Dendritic cell treated with granulocyte-macrophage colony-stimulating factor and Interleukin-4, amounts not matched to agents 40 ng/mL and 50 ng/mL, for 4 days (primary cell): ENCODE results near the gene C16orf95.

Experiments
- H3K27ac Mint-ChIP-seq: one replicate; pipeline ENCODE4 v1.8.0; 2022; ENCODE audit warnings: mild to moderate bottlenecking, mixed read lengths
- H3K27me3 Mint-ChIP-seq: one replicate; pipeline ENCODE4 v1.8.0; 2022; ENCODE audit warnings: mild to moderate bottlenecking, mixed read lengths
- H3K36me3 Mint-ChIP-seq: one replicate; pipeline ENCODE4 v1.8.0; 2022; ENCODE audit warnings: low read depth, mixed read lengths
- H3K4me1 Mint-ChIP-seq: one replicate; pipeline ENCODE4 v1.8.0; 2022; ENCODE audit warnings: low read depth, mixed read lengths
- H3K4me3 Mint-ChIP-seq: one replicate; pipeline ENCODE4 v1.8.0; 2022; ENCODE audit warnings: mild to moderate bottlenecking, moderate library complexity, mixed read lengths
- H3K9me3 Mint-ChIP-seq: one replicate; pipeline ENCODE4 v1.8.0; 2022; ENCODE audit warnings: mixed read lengths
- intact Hi-C: fragments of 100-400 bp; cut with micrococcal nuclease; formaldehyde crosslinking; loops from one replicate; pipeline ENCODE4 v1.15.0; 2022

The C16orf95 gene

DNA sequence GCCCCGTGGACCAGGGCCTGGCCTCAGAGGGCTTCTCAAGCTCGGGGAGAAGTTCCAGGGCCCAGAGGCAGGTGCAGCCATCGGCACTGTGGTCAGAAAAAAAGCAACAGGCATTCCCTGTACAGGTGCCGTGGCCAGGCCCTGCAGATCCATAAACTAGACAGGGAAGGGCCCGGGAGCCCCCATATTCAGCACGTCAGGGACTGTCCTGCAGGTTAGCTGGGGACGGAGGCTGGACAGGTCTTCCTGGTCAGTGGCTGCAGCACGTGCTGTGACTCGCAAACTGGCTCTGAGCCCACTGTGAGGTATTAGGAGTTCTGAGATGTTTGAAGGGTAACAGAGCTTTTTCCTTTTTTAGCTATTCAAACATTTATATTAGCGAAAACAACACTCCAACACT lies 15.0 kb upstream of the C16orf95 start:
- H3K27me3 Mint-ChIP-seq = peaks cover 4% of the 10 kb centered on the region
- H3K27ac Mint-ChIP-seq = no peak overlapping the region
- peaks cover 3% of the 10 kb centered on the region for H3K4me1 Mint-ChIP-seq
- no peak overlapping the region for H3K4me3 Mint-ChIP-seq
- H3K36me3 Mint-ChIP-seq = peaks cover 81% of the 10 kb centered on the region
- H3K9me3 Mint-ChIP-seq = no peaks in the 10 kb centered on the region
- intact Hi-C loops = no loop called here

DNA sequence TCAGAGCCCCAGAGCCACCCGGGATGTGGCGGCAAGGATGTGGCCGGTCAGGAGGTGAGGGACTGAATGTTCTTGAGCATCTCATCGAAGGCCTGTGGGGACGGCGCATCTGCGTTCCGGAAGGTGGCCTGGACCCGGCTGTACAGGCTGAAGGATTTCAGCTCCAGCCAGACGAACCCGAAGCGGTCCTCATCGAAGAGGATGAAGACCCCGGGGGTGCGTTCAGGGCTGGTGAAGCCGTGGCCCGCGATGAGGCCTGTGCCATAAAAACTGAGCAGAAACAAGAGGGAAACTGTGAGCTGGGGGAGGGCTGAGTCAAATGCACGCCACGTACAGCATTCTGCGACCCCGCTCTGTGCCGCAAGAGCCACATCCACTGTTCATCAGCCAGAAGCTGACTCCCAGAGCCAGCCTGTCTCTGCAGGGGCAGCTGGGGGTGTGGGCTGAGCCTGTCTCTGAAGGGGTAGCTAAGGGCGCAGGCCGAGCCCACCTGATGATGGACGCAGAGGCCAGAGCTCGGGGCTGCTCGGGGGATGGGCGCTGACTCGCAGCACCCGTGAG lies 14.1 kb upstream of the C16orf95 start:
- Mint-ChIP-seq H3K4me3 (no peak overlapping the region), H3K4me1 (no peaks in the 10 kb centered on the region), H3K36me3 (peaks cover 80% of the 10 kb centered on the region), H3K9me3 (no peaks in the 10 kb centered on the region), H3K27ac (no peak overlapping the region), H3K27me3 (peaks cover 2% of the 10 kb centered on the region)
- intact Hi-C loops = no loop called here

DNA sequence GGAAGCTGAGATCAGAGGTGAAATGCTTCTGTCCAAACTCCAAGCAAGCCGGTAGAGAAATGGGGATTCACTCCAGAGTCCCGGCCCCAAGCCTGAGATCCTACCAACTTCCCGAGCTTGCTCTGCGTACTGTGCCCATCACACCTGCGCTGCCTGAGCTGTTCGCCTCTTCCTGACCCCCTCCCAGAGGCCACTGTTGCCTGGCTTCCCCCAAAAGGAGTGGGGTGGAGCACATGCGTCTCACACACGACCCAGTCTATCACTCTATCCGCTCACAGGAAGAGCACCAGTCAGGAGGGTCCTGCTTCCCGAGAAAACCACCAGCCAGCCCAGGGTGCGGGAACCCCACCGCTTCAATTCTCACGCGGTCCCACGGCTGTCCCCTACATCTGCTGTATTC lies 13.5 kb upstream of the C16orf95 start:
- H3K4me1 Mint-ChIP-seq = no peaks in the 10 kb centered on the region
- intact Hi-C loops = no loop called here
- H3K4me3 Mint-ChIP-seq = no peak overlapping the region
- H3K9me3 Mint-ChIP-seq = no peaks in the 10 kb centered on the region
- peaks cover 73% of the 10 kb centered on the region for H3K36me3 Mint-ChIP-seq
- no peak overlapping the region for H3K27ac Mint-ChIP-seq
- H3K27me3 Mint-ChIP-seq = peaks cover under 1% of the 10 kb centered on the region

- intact Hi-C loops = no loop called here
- peaks cover 69% of the 10 kb centered on the region for H3K36me3 Mint-ChIP-seq
- H3K4me3 Mint-ChIP-seq = no peak overlapping the region
- H3K9me3 Mint-ChIP-seq = no peaks in the 10 kb centered on the region
- H3K4me1 Mint-ChIP-seq = no peaks in the 10 kb centered on the region
- no peaks in the 10 kb centered on the region for H3K27me3 Mint-ChIP-seq
- no peak overlapping the region for H3K27ac Mint-ChIP-seq
Measured at GRCh38 chr16:87330257-87330624, 13.0 kb upstream of the C16orf95 start.

DNA sequence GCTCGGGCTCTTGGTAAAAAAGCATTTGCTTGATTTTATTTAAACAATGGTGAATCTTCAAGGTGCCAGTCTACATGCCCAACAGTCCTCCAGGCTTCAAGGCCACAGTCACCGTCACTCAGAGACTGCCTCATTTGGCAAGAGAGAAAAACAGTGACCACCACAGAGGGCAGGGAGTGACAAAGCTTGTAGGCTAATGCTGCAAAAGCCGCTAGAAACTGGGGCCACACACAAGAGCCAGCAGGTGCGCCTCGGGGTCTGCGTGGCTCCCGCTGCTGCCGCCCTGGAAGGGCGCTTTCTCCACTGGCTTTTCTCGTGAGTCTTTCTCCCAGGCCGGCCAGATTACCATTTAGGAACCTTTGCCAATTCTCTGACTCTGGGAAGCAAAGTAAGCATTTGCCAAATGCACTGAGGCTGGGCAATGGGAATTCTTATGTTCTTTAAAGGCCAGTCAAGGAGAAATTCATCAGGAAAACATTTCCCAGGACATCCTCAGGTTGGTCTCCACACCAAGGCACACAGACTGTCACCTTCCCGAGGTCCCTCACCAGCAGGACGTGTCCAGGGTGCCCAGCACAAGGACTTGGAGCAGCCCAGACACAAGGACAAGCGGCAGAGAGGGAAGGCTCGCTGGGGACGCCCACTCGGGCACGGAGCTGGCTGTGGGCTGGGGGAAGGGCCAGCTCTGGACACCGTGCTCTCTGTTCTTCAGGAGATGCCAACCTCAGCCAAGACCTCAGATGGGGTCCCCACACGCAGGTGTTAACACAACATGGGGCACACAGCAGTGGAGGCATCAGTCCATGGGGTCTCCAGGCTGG lies 12.5 kb upstream of the C16orf95 start:
- peaks cover 63% of the 10 kb centered on the region for H3K36me3 Mint-ChIP-seq
- intact Hi-C loops = loop anchor here (10.0 kb wide), 1 partner anchor 305 kb away; no protein-coding TSS in a partner anchor
- no peak overlapping the region for H3K27ac Mint-ChIP-seq
- no peaks in the 10 kb centered on the region for H3K9me3 Mint-ChIP-seq
- no peaks in the 10 kb centered on the region for H3K4me1 Mint-ChIP-seq
- no peak overlapping the region for H3K4me3 Mint-ChIP-seq
- no peaks in the 10 kb centered on the region for H3K27me3 Mint-ChIP-seq

DNA sequence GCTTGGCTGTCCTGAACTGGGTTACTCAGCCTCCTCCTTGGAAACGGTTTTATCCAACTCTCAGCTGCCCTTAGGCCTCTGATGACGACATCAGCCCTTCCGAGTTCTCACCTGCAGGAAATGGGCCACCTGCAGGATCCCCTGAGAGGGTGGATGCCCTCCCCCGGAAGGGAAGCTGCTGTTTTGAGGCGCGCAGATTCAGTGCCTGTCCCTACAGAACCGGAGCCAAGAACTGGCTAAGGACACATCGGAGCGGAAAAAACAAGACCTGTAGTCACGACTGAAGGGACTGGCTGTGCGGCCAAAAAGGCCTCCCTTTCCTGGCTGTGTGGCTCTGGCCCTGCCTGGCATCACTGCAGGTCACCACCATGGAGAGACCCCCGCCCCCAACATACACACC lies 11.7 kb upstream of the C16orf95 start:
- intact Hi-C loops = loop anchor here (10.0 kb wide), 1 partner anchor 306 kb away; no protein-coding TSS in a partner anchor
- Mint-ChIP-seq H3K9me3 (no peaks in the 10 kb centered on the region), H3K36me3 (peaks cover 55% of the 10 kb centered on the region), H3K27ac (no peak overlapping the region), H3K4me3 (no peak overlapping the region), H3K27me3 (no peaks in the 10 kb centered on the region), H3K4me1 (no peaks in the 10 kb centered on the region)

DNA sequence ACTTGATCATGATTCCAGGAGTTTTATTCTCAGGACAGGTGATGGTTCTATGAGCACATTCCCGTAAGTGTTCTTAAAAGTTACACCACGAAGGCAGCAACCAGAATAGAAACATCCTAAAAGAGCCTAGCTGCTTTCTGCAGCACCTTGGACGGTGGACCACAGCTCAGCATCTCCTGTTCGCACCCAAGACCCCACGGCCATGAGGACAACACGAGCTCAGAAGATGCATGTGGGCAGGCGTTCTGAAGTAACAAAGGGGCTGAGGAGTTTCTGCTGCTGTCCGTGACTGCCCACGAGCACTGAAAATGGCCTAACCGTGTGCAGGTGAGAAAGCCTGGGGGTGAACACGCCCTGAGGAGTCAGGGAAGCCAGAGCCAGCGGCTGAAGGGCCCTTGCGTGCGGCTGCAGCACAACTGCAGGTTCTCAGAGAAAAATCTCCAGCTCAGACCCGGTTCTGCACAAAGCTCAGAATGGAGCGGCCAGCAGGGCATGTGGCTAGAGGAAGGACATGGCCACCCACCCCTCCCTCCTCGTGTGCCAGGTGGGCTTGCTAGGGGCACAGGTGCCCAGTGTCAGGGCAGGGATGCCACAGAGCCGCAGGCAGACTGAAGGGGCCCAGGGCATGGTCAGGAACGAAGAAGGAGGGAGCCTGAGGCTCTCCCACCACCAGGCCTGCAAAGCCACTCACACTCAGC lies 10.8 kb upstream of the C16orf95 start:
- Mint-ChIP-seq H3K36me3 (peaks cover 46% of the 10 kb centered on the region), H3K4me1 (no peaks in the 10 kb centered on the region), H3K27ac (no peak overlapping the region), H3K4me3 (no peak overlapping the region), H3K9me3 (no peaks in the 10 kb centered on the region), H3K27me3 (no peaks in the 10 kb centered on the region)
- intact Hi-C loops = loop anchor here (10.0 kb wide), 1 partner anchor 307 kb away; no protein-coding TSS in a partner anchor

- Mint-ChIP-seq H3K4me1 (no peaks in the 10 kb centered on the region), H3K4me3 (no peak overlapping the region), H3K27me3 (peaks cover 1% of the 10 kb centered on the region), H3K36me3 (peaks cover 28% of the 10 kb centered on the region), H3K9me3 (no peaks in the 10 kb centered on the region), H3K27ac (no peak overlapping the region)
- intact Hi-C loops = loop anchor here (10.0 kb wide), 1 partner anchor 309 kb away; no protein-coding TSS in a partner anchor
Measured at GRCh38 chr16:87326151-87326571, 9.0 kb upstream of the C16orf95 start.

GRCh38 chr16:87325423-87325858 lies 8.2 kb upstream of the C16orf95 start:
- intact Hi-C loops = loop anchor here (10.0 kb wide), 1 partner anchor 309 kb away; no protein-coding TSS in a partner anchor
- H3K36me3 Mint-ChIP-seq = peaks cover 21% of the 10 kb centered on the region
- no peak overlapping the region for H3K27ac Mint-ChIP-seq
- H3K27me3 Mint-ChIP-seq = peaks cover 3% of the 10 kb centered on the region
- H3K4me3 Mint-ChIP-seq = no peak overlapping the region
- no peaks in the 10 kb centered on the region for H3K9me3 Mint-ChIP-seq
- H3K4me1 Mint-ChIP-seq = no peaks in the 10 kb centered on the region

DNA sequence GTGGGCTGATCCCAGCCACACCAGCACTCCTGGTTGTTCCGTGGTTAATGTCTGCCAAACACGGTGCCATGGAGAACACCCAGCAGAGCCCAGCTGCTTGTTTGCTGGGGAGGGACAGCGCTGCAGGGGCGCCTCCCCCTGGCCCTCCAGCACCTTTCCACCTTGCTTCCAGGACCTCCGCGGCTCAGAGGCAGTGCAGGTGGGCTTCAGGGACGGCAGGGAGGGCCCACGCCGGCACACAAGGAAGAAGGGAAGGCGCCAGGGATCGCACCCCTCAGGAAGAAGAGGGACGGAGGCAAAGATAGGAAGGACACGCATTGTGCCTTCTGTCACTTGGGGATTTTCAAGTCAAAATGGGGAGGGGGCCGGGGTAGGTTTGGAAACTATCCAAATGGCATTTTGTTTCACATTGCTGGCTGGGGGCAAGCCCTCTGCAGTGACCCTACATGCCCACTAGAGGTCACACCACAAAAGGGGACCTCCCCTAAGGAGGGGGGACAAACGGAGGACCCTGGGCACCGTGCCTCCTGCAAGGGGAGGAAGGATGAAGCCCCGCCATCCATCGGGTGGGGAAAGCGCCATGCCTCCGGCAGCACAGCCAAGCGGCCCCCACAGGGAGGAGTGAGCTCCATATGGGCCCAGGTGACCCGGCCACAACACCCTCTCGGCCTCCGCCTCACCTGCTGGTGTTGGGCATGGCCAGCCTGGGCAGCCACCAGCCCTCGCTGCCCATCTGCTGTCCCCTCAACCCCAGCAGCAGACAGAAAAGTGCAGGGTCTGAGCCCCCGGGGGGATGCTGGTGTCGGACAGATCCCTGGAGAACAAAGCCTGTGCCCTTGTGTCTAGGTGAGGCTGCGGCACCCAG lies 7.5 kb upstream of the C16orf95 start:
- Mint-ChIP-seq H3K27ac (no peak overlapping the region), H3K9me3 (no peaks in the 10 kb centered on the region), H3K36me3 (peaks cover 13% of the 10 kb centered on the region), H3K4me3 (no peak overlapping the region), H3K27me3 (peaks cover 3% of the 10 kb centered on the region), H3K4me1 (no peaks in the 10 kb centered on the region)
- intact Hi-C loops = loop anchor here (10.0 kb wide), 1 partner anchor 310 kb away; no protein-coding TSS in a partner anchor

- H3K4me1 Mint-ChIP-seq = no peaks in the 10 kb centered on the region
- no peak overlapping the region for H3K4me3 Mint-ChIP-seq
- peaks cover 6% of the 10 kb centered on the region for H3K36me3 Mint-ChIP-seq
- H3K27me3 Mint-ChIP-seq = peaks cover 3% of the 10 kb centered on the region
- H3K9me3 Mint-ChIP-seq = no peaks in the 10 kb centered on the region
- intact Hi-C loops = loop anchor here (10.0 kb wide), 1 partner anchor 311 kb away; no protein-coding TSS in a partner anchor
- no peak overlapping the region for H3K27ac Mint-ChIP-seq
Measured at GRCh38 chr16:87323727-87324410, 6.7 kb upstream of the C16orf95 start.

GRCh38 chr16:87322833-87323726 lies 5.9 kb upstream of the C16orf95 start:
- peaks cover 8% of the 10 kb centered on the region for H3K36me3 Mint-ChIP-seq
- peaks cover 7% of the 10 kb centered on the region for H3K4me1 Mint-ChIP-seq
- no peak overlapping the region for H3K27ac Mint-ChIP-seq
- no peak overlapping the region for H3K4me3 Mint-ChIP-seq
- no peaks in the 10 kb centered on the region for H3K9me3 Mint-ChIP-seq
- intact Hi-C loops = loop anchor here (10.0 kb wide), 1 partner anchor 312 kb away; no protein-coding TSS in a partner anchor
- peaks cover 3% of the 10 kb centered on the region for H3K27me3 Mint-ChIP-seq
